CD14-positive monocyte (primary cell): ENCODE data around the gene SSX7. TPM values are rescaled to one million over a fixed set of nuclear protein-coding genes. Genes with fewer than 3 reads are reported as not detected.
"Not testable (repeated sequence)": the region's sequence is repeated elsewhere in the genome, so short reads cannot be mapped to it uniquely, and the experiment has no call there.

Experiments
- DNase-seq, 3 donors: peaks; one replicate each; pipeline ENCODE4 v3.0.0-alpha.2; 2011 to 2022
- H2AFZ ChIP-seq: 2 replicates; pipeline ENCODE4 v1.6.0; 2012; ENCODE audit warnings: mild to moderate bottlenecking, low read depth, low read length, inconsistent platforms; ENCODE audit not compliant: insufficient read depth, poor library complexity, severe bottlenecking
- H3K27ac ChIP-seq, 2 donors: 1 replicate in 1 of 2; 2 replicates in 1 of 2; pipeline ENCODE4 v1.5.1; 2012 to 2013; ENCODE audit warnings: low read length in 2 of 2, control low read depth in 1 of 2, inconsistent platforms in 1 of 2, low read depth in 1 of 2, mild to moderate bottlenecking in 1 of 2
- H3K27me3 ChIP-seq, 2 donors: one replicate each; pipeline versions ENCODE4 v1.6.0 to v1.6.1; 2011 to 2013; ENCODE audit warnings: low read length in 2 of 2; ENCODE audit not compliant: control insufficient read depth in 2 of 2, insufficient read depth in 2 of 2
- H3K36me3 ChIP-seq, 2 donors: replicated peaks in 1 of 2; 1 replicate in 1 of 2; 2 replicates in 1 of 2; pipeline versions ENCODE4 v1.5.1 to v1.6.1; 2012 to 2013; ENCODE audit warnings: low read length in 2 of 2, control low read depth in 1 of 2, inconsistent platforms in 1 of 2, mild to moderate bottlenecking in 1 of 2; ENCODE audit not compliant: insufficient read depth in 2 of 2, control insufficient read depth in 1 of 2
- H3K4me1 ChIP-seq, 2 donors: 1 replicate in 1 of 2; 2 replicates in 1 of 2; pipeline versions ENCODE4 v1.5.1 to v1.6.1; 2012 to 2013; ENCODE audit warnings: low read length in 2 of 2, control low read depth in 1 of 2, inconsistent platforms in 1 of 2, mild to moderate bottlenecking in 1 of 2, moderate library complexity in 1 of 2; ENCODE audit not compliant: insufficient read depth in 2 of 2, control insufficient read depth in 1 of 2
- H3K4me2 ChIP-seq: replicated peaks from 2 replicates; pipeline ENCODE3; 2012; ENCODE audit warnings: low read length, moderate library complexity, mild to moderate bottlenecking; ENCODE audit not compliant: poor library complexity, severe bottlenecking; ENCODE audit errors: extremely low read depth
- H3K4me3 ChIP-seq, 3 experiments: fragments of 200-600 bp in 1 of 3; sonication (generic) in 1 of 3; replicated peaks in 1 of 3; 1 replicate in 2 of 3; 2 replicates in 1 of 3; pipeline ENCODE4 v1.5.1; 2011 to 2013; ENCODE audit warnings: low read length in 3 of 3, mild to moderate bottlenecking in 3 of 3, control low read depth in 2 of 3, low read depth in 2 of 3, inconsistent platforms in 1 of 3, moderate library complexity in 1 of 3
- H3K79me2 ChIP-seq: 2 replicates; pipeline ENCODE4 v1.6.0; 2012; ENCODE audit warnings: mild to moderate bottlenecking, control low read depth, inconsistent platforms, low read length, moderate library complexity; ENCODE audit not compliant: insufficient read depth
- H3K9ac ChIP-seq: 2 replicates; pipeline ENCODE4 v1.6.0; 2017; ENCODE audit warnings: low read length, mild to moderate bottlenecking; ENCODE audit not compliant: insufficient read depth, poor library complexity, severe bottlenecking
- H3K9me3 ChIP-seq, 2 donors: replicated peaks in 1 of 2; 1 replicate in 1 of 2; 2 replicates in 1 of 2; pipeline versions ENCODE4 v1.5.1 to v1.6.1; 2012 to 2013; ENCODE audit warnings: low read length in 2 of 2, control low read depth in 1 of 2; ENCODE audit not compliant: control insufficient read depth in 1 of 2, insufficient read depth in 1 of 2
- H4K20me1 ChIP-seq: 2 replicates; pipeline ENCODE4 v1.6.0; 2012; ENCODE audit warnings: mild to moderate bottlenecking, low read length, control low read depth, moderate library complexity; ENCODE audit not compliant: insufficient read depth
- H3K27ac Mint-ChIP-seq, 7 donors: one replicate each; pipeline ENCODE4 v1.8.0; 2020; ENCODE audit warnings: mild to moderate bottlenecking in 7 of 7, mixed read lengths in 7 of 7, moderate library complexity in 6 of 7, inconsistent platforms in 2 of 7
- H3K27me3 Mint-ChIP-seq, 3 donors: one replicate each; pipeline ENCODE4 v1.8.0; 2021 to 2022; ENCODE audit warnings: low read depth in 3 of 3, mild to moderate bottlenecking in 3 of 3, mixed read lengths in 3 of 3, moderate library complexity in 3 of 3, inconsistent platforms in 1 of 3
- H3K36me3 Mint-ChIP-seq, 2 donors: one replicate each; pipeline ENCODE4 v1.8.0; 2020; ENCODE audit warnings: mixed read lengths in 2 of 2, inconsistent platforms in 1 of 2, mild to moderate bottlenecking in 1 of 2
- H3K4me1 Mint-ChIP-seq: one replicate; pipeline ENCODE4 v1.8.0; 2020; ENCODE audit warnings: mild to moderate bottlenecking, mixed read lengths
- H3K4me3 Mint-ChIP-seq, 2 donors: one replicate each; pipeline ENCODE4 v1.8.0; 2020; ENCODE audit warnings: mild to moderate bottlenecking in 2 of 2, mixed read lengths in 2 of 2, moderate library complexity in 1 of 2
- H3K9me3 Mint-ChIP-seq, 7 donors: one replicate each; pipeline ENCODE4 v1.8.0; 2020 to 2022; ENCODE audit warnings: mixed read lengths in 7 of 7, mild to moderate bottlenecking in 6 of 7, moderate library complexity in 6 of 7, inconsistent platforms in 2 of 7
- CTCF ChIP-seq: fragments of 200-600 bp; IDR thresholded peaks from one replicate; pipeline ENCODE4 v1.8.0; 2022; ENCODE audit warnings: antibody characterized with exemption, mild to moderate bottlenecking
- WGBS: methylation state at CpG from one replicate; pipeline ENCODE4 v1.1.5; 2013; ENCODE audit warnings: missing lambda C conversion rate; ENCODE audit not compliant: insufficient coverage; 5-methylcytosine and 5-hydroxymethylcytosine counted together
- intact Hi-C, 2 donors: fragments of 100-400 bp; cut with micrococcal nuclease; formaldehyde crosslinking; loops; one replicate each; pipeline versions ENCODE4 v1.15.0 to v1.15.1; 2023
- polyA plus RNA-seq, 3 donors: library from polyadenylated mRNA; depleted of rRNA in 1 of 3; unstranded in 2 of 3; stranded (reverse) in 1 of 3; fragments of 300-500 nt in 2 of 3; fragments of >200 nt in 1 of 3; fragmentation: Illumina TruSeq in 2 of 3; gene quantifications; 1 replicate in 2 of 3; 2 replicates in 1 of 3; pipeline ENCODE4 v1.2.3, GENCODE V29; 2012 to 2021

The SSX7 gene
- polyA plus RNA-seq, 3 donors = not detected

- Mint-ChIP-seq H3K27me3 (peaks cover 0 to 20% (median 4%) of the 10 kb centered on the region in 3 donors), H3K27ac (no peak overlapping the region), H3K9me3 (peaks cover 0 to 15% (median 2%) of the 10 kb centered on the region in 7 donors), H3K4me3 (no peak overlapping the region), H3K4me1 (no peaks in the 10 kb centered on the region), H3K36me3 (no peaks in the 10 kb centered on the region)
- no peak overlapping the region for H3K9ac ChIP-seq
- H3K36me3 ChIP-seq = no peaks in the 10 kb centered on the region
- no peaks in the 10 kb centered on the region for H4K20me1 ChIP-seq
- H3K27ac ChIP-seq = no peak overlapping the region
- no peak overlapping the region for H3K4me3 ChIP-seq
- no peaks in the 10 kb centered on the region for H3K9me3 ChIP-seq
- DNase-seq = no peak
- TF ChIP-seq CTCF = no peak
- WGBS = no CpG with 5 or more reads among the region's 1 CpG
- no peak overlapping the region for H2AFZ ChIP-seq
- intact Hi-C loops = no loop called here
- H3K4me2 ChIP-seq = no peak overlapping the region
- no peaks in the 10 kb centered on the region for H3K4me1 ChIP-seq
- H3K79me2 ChIP-seq = no peaks in the 10 kb centered on the region
- H3K27me3 ChIP-seq = no peaks in the 10 kb centered on the region
These were observed 45.7 kb downstream of the SSX7 start for GRCh38 chrX:52608961-52609360.

GRCh38 chrX:52603151-52603550 is 51.5 kb downstream of the SSX7 start:
- Mint-ChIP-seq H3K9me3 (peaks cover 0 to 14% (median 4%) of the 10 kb centered on the region in 7 donors), H3K27me3 (peaks cover 0 to 10% (median 0%) of the 10 kb centered on the region in 3 donors)
- H3K27ac Mint-ChIP-seq, DNase-seq, intact Hi-C loops, H3K4me2 ChIP-seq, H3K27me3 ChIP-seq, H3K36me3 ChIP-seq, H3K4me3 Mint-ChIP-seq, H3K9me3 ChIP-seq, H3K36me3 Mint-ChIP-seq, H3K27ac ChIP-seq, H3K4me1 ChIP-seq, H3K79me2 ChIP-seq, H3K9ac ChIP-seq, H2AFZ ChIP-seq, H3K4me3 ChIP-seq, H3K4me1 Mint-ChIP-seq, H4K20me1 ChIP-seq: not testable (repeated sequence)
- 82% methylated on average over 4 of the region's 8 CpGs for WGBS
